IPS-NIHi7 (cell line): ENCODE data around the gene ZNF281.
"Not testable (repeated sequence)": the region's sequence is repeated elsewhere in the genome, so short reads cannot be mapped to it uniquely, and the experiment has no call there.

Source experiments
- DNase-seq: peaks from one replicate; pipeline ENCODE4 v3.0.0; 2012; ENCODE audit warnings: mixed read lengths; ENCODE audit errors: extremely low spot score

Gene ZNF281

DNA sequence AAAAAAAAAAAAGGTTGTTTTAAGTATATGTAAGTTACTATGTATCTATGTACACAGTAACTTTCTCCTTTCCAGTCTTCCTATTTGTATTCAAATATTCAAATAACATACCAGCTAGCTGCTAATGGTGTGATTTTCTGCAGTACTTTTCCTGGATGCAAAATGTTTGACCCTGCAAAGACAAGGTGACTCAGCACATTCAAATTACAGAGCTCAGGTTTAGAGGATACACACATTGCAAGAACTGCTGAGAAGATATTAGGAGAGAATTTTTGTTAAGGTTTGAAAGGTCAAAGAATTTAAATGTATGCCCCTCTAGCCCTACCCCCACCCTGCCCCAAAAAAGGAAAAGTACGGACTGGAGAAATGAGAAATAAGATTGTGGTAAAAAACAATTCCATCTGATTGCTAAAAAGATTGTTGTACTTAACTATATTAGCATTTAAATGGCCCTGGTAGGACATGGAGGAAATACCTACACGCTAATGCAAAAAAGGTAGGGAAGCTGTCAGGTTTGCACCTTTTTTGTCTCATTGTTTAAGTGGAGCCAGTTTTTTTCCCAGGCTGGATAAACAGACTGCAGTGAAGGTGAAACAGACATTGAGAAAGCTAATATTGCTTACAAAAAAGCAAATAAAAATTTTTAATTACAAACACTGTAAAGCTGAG is 45.6 kb downstream of the ZNF281 start:
- DNase-seq: no peak

DNA sequence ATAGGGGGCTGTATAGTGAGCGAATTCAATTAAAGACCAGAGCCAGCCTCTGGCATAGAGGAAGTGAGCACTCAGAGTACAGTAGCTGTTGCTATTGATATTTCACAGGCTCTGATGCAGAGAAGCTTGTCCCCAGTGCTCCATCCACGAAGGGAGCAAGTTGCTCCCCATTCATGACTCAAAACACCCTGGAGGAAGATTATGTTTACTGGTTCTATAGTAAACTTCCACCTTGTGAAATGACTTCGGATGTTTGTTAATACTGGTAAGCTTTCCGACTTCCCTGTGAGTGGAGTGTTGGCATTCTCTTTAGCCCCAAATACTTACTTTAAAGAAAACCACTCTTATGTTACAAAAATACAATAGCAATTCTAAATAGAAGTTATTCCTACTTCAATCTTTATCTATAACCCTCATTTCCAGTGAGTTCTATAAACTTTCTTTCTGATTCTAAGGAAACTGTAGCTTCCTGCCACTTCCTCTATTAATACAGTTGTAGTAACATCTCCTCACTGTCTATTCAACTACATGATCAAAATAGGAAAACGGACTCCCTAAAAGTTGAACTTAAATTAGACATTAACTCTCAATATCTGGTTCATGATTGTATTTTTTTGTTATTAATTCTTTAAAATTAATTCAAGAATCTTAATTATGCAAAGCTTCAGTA is 46.4 kb downstream of the ZNF281 start:
- DNase-seq: no peak

DNA sequence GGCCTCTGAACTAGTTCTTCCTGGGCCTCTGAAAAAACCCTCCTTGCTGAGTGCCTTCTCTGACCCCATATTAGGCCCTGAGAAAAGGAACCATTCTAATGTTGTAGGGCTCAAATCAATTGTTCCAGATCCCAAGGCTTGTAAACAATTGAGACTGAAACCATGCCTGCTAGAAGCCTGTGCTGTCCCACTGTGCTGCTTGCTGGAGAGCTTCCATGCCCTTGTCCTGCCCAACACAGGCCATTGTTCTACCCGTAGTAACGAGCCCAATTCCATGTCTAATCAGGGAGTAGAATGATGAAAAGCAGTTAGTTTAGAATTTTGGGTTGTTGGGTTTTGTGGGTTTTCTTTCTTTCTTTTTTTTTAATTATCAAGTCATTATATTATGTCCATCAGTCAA is 47.4 kb downstream of the ZNF281 start:
- no peak for DNase-seq

DNA sequence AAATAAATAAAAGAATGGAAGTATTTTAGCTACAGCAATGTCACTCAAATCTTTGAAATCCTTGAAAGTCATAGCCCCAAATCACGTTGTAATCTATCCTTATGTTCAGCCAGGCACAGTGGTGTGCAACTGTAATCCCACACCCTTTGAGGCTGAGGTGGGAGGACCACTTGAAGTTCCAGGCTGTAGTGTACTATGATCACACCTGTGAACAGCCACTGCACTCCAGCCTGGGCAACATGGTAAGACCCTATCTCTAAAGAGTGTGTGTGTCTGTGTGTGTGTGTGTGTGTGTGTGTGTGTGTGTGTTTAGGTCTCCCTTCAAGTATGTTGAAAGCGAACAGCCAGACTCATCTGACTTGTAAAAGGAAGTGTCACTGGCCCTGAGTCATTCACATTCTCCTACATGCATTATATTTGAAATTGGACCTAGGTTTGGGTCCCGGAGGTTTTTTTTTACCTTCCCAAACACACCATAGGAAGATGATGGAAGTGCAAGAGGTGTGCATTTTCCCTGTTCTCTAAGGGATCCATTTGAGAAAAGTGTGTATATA is 50.1 kb downstream of the ZNF281 start:
- no peak for DNase-seq

DNA sequence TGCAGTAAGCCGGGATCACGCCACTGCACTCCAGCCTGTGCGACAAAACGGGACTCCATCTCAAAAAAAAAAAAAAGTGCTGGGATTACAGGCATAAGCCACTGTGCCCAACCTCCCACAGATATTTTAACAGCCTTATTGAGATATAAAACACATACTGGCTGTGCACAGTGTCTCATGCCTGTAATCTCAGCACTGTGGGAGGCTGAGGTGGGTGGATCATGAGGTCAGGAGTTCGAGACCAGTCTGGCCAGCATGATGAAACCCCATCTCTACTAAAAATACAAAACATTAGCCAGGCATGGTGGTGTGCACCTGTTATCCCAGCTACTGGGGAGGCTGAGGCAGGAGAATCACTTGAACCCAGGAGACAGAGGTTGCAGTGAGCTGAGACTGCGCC is 51.9 kb downstream of the ZNF281 start:
- not testable (repeated sequence) for DNase-seq

DNA sequence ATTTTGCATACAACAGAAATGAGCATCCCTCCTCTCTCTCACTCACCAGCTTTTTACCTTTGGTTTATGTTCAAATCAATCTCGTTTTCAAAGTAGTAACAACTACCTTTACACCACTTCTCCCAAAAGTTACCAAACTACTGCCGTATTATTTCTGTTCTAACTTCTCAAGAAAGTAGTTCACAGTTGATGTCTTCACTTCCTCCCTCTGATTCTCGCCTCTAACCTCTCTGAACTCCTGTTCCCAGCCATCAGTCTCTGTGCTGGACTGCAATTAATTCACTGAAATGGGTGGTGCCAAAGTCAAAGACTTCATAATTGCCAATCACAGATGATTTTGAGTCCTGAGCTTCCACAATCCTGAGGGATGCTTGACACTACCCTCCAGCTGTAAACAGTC is 54.0 kb downstream of the ZNF281 start:
- no peak for DNase-seq
